CD8-positive, alpha-beta memory T cell (primary cell): ENCODE data around the gene ALKBH5. TPM values are rescaled to one million over a fixed set of nuclear protein-coding genes. Genes with fewer than 3 reads are reported as not detected.

Source experiments
- CTCF ChIA-PET: fragments of 350-600 bp; sonication (Branson Sonifier 250); formaldehyde crosslinking; loops from one replicate; lab custom pipeline; 2021; ENCODE audit warnings: antibody characterized with exemption; lab: Charles Lee
- POLR2A ChIA-PET: fragments of 350-600 bp; sonication (Branson Sonifier 250); formaldehyde crosslinking; loops from one replicate; lab custom pipeline; 2021; ENCODE audit warnings: antibody characterized with exemption; lab: Charles Lee
- DNase-seq, 5 donors: peaks; one replicate each; pipeline versions ENCODE4 v3.0.0 to v3.0.0-alpha.2; 2020 to 2022; ENCODE audit warnings: mixed read lengths in 1 of 5
- H3K27ac ChIP-seq: one replicate; pipeline ENCODE4 v1.7.0; 2013; ENCODE audit warnings: low read depth, mild to moderate bottlenecking, low read length, moderate library complexity
- H3K27me3 ChIP-seq: 2 replicates; pipeline ENCODE4 v1.7.0; 2013; ENCODE audit warnings: low read length, mild to moderate bottlenecking; ENCODE audit not compliant: insufficient read depth, poor library complexity, severe bottlenecking
- H3K36me3 ChIP-seq: 2 replicates; pipeline ENCODE4 v1.7.0; 2013; ENCODE audit warnings: mild to moderate bottlenecking, low read length, moderate library complexity; ENCODE audit not compliant: insufficient read depth
- H3K4me1 ChIP-seq: 2 replicates; pipeline ENCODE4 v1.7.0; 2013; ENCODE audit warnings: mild to moderate bottlenecking, low read length, moderate library complexity; ENCODE audit not compliant: insufficient read depth
- H3K4me3 ChIP-seq: 2 replicates; pipeline ENCODE4 v1.7.0; 2013; ENCODE audit warnings: mild to moderate bottlenecking, low read length
- H3K9me3 ChIP-seq: 2 replicates; pipeline ENCODE4 v1.7.0; 2013; ENCODE audit warnings: mild to moderate bottlenecking, low read length
- H3K27ac Mint-ChIP-seq, 8 donors: one replicate each; pipeline ENCODE4 v1.8.0; 2020 to 2021; ENCODE audit warnings: mixed read lengths in 8 of 8, mild to moderate bottlenecking in 6 of 8, inconsistent platforms in 3 of 8, moderate library complexity in 3 of 8
- H3K27me3 Mint-ChIP-seq, 2 donors: one replicate each; pipeline ENCODE4 v1.8.0; 2020 to 2021; ENCODE audit warnings: mixed read lengths in 2 of 2, mild to moderate bottlenecking in 1 of 2, moderate library complexity in 1 of 2
- H3K36me3 Mint-ChIP-seq, 3 donors: one replicate each; pipeline ENCODE4 v1.8.0; 2020 to 2021; ENCODE audit warnings: mixed read lengths in 3 of 3, inconsistent platforms in 1 of 3, mild to moderate bottlenecking in 1 of 3
- H3K4me1 Mint-ChIP-seq, 3 donors: one replicate each; pipeline ENCODE4 v1.8.0; 2020 to 2021; ENCODE audit warnings: mixed read lengths in 3 of 3, inconsistent platforms in 1 of 3, mild to moderate bottlenecking in 1 of 3
- H3K4me3 Mint-ChIP-seq, 7 donors: one replicate each; pipeline ENCODE4 v1.8.0; 2020 to 2021; ENCODE audit warnings: mixed read lengths in 7 of 7, mild to moderate bottlenecking in 6 of 7, moderate library complexity in 4 of 7, inconsistent platforms in 2 of 7
- H3K9me3 Mint-ChIP-seq, 5 donors: one replicate each; pipeline ENCODE4 v1.8.0; 2020 to 2022; ENCODE audit warnings: mixed read lengths in 5 of 5, mild to moderate bottlenecking in 3 of 5, moderate library complexity in 2 of 5, inconsistent platforms in 1 of 5
- polyA plus RNA-seq: library from polyadenylated mRNA; unstranded; fragments of 300-500 nt; fragmentation: Illumina TruSeq; gene quantifications from one replicate; pipeline ENCODE4 v1.2.3, GENCODE V29; 2021
- total RNA-seq, 2 experiments: library from RNA; stranded (reverse); gene quantifications; one replicate each; pipeline ENCODE4 v1.2.3, GENCODE V29; 2021

The ALKBH5 gene
- total and polyA plus RNA-seq, 3 experiments from 2014 or later: 117 to 152 (median 123) TPM

DNA sequence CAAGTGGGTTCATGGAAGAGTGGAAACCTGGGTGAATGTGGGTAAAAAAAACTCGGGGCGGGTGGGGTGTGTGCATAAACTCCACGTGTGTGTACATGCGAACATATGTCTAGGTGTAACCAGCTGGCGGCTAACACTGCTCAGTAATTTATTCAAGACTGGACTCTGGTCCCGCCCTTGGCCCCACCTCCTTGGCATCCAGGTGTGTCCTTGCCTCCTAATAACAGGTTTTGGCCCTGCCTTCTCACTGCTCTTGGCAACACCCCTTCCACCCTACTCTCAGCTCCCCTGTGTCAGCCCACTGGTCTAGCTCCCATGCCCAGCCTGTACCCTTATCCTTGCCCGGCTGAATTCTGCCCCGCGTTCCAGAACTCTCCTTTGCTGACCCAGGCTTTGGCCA is 66.6 kb downstream of the ALKBH5 start:
- Histone ChIP-seq H3K36me3 (peaks cover 60% of the 10 kb centered on the region), H3K4me3 (no peak overlapping the region), H3K27me3 (no peaks in the 10 kb centered on the region), H3K27ac (no peak overlapping the region), H3K4me1 (no peaks in the 10 kb centered on the region), H3K9me3 (no peaks in the 10 kb centered on the region)
- H3K36me3 Mint-ChIP-seq: peaks cover 7 to 92% (median 13%) of the 10 kb centered on the region in 3 donors
- POLR2A ChIA-PET: no interaction called here
- peak overlapping the region in 2 of 8 donors; percentile 33 to 77 for H3K27ac Mint-ChIP-seq
- no peaks in the 10 kb centered on the region for H3K9me3 Mint-ChIP-seq
- H3K27me3 Mint-ChIP-seq: peaks cover 0 to 2% of the 10 kb centered on the region in 2 donors
- peaks cover 3 to 4% (median 3%) of the 10 kb centered on the region in 3 donors for H3K4me1 Mint-ChIP-seq
- H3K4me3 Mint-ChIP-seq: no peak overlapping the region
- CTCF ChIA-PET: no interaction called here
- DNase-seq: no peak

DNA sequence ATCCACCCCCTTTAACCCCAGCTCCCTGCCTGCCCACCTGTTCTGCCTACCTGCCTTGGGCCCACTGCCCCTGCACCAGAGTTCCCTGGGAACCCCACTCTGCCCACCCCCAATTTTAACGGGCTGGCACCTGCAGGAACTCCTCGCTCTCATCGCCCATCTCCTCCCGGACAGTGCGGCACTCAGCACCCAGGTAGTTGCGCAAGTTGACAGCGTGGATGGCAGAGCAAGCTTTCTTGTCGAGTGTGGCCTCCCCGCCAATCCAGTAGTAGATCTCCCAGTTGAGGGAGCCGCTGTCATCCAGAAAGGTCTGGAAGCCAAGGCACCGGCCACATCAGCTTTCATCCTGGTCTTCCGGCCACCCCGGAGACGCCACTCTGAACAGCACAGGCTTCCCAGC is 67.1 kb downstream of the ALKBH5 start:
- peaks cover 0 to 2% of the 10 kb centered on the region in 2 donors for H3K27me3 Mint-ChIP-seq
- no peaks in the 10 kb centered on the region for H3K27me3 ChIP-seq
- H3K36me3 ChIP-seq: peaks cover 57% of the 10 kb centered on the region
- H3K27ac Mint-ChIP-seq: peak overlapping the region in 2 of 8 donors; percentile 33 to 90
- DNase-seq: no peak
- H3K4me1 Mint-ChIP-seq: peaks cover 4 to 6% (median 5%) of the 10 kb centered on the region in 3 donors
- no peak overlapping the region for H3K4me3 Mint-ChIP-seq
- peaks cover 7 to 92% (median 13%) of the 10 kb centered on the region in 3 donors for H3K36me3 Mint-ChIP-seq
- no peaks in the 10 kb centered on the region for H3K9me3 Mint-ChIP-seq
- no peaks in the 10 kb centered on the region for H3K9me3 ChIP-seq
- H3K4me1 ChIP-seq: peaks cover under 1% of the 10 kb centered on the region
- no peak overlapping the region for H3K4me3 ChIP-seq
- no peak overlapping the region for H3K27ac ChIP-seq
- ChIA-PET CTCF (no interaction called here), POLR2A (interaction anchor here (1.2 kb wide), 1 partner anchor 25 kb away, joined by 3 read pairs; the partner anchor contains the start of gene LLGL1)

DNA sequence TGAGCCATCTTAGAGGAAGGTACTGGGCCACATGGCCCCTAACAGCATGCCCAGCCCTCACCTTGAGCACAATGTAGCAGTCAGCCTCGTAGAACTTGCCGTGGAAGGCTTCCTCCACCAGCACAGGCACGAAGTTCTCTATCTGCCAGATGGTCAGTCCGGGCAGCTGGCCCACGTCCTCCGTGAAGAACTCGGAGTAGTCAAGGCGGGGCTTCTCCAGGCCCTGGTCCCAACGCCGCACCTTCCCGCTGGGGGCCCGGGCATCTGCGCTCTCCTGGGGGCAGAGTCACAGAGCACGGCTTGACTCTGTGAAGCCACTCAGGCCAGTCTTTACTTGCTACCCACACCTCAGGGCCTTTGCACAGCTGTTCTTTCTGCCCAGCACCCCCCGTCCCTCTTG is 67.6 kb downstream of the ALKBH5 start:
- Mint-ChIP-seq H3K4me3 (no peak overlapping the region), H3K9me3 (no peaks in the 10 kb centered on the region), H3K27ac (no peak overlapping the region), H3K36me3 (peaks cover 7 to 92% (median 13%) of the 10 kb centered on the region in 3 donors), H3K27me3 (peaks cover 0 to 2% of the 10 kb centered on the region in 2 donors), H3K4me1 (peaks cover 8 to 10% (median 9%) of the 10 kb centered on the region in 3 donors)
- Histone ChIP-seq H3K36me3 (peaks cover 54% of the 10 kb centered on the region), H3K9me3 (no peaks in the 10 kb centered on the region), H3K27ac (no peak overlapping the region), H3K27me3 (no peaks in the 10 kb centered on the region), H3K4me1 (peaks cover 6% of the 10 kb centered on the region), H3K4me3 (no peak overlapping the region)
- ChIA-PET CTCF (no interaction called here), POLR2A (interaction anchor here (1.2 kb wide), 1 partner anchor 26 kb away, joined by 3 read pairs; the partner anchor contains the start of gene LLGL1)
- DNase-seq: no peak

DNA sequence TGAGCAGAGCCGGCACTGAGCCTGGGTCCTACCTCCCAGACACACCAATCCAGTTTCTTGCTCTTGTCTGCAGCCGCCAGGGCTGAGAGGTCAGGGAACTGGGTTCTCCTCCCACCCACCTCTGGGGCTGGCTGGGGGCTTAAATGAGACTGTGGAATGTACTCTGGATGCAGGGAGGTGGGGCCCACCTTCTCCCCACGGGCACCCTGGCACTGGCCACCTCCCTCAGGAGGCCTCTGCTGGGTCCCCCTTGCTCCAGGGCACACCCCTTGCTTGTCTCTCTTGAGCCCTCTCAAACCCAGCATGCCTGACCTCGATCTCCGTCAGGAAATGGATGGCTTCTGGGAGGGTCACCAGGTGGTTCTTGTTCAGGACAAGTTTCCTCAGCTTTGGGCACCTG is 68.5 kb downstream of the ALKBH5 start:
- H3K4me1 ChIP-seq: peaks cover 15% of the 10 kb centered on the region
- DNase-seq: no peak
- H3K4me3 Mint-ChIP-seq: no peak overlapping the region
- H3K4me1 Mint-ChIP-seq: peaks cover 13 to 20% (median 19%) of the 10 kb centered on the region in 3 donors
- H3K4me3 ChIP-seq: no peak overlapping the region
- no peaks in the 10 kb centered on the region for H3K27me3 ChIP-seq
- peaks cover 50% of the 10 kb centered on the region for H3K36me3 ChIP-seq
- H3K27ac Mint-ChIP-seq: no peak overlapping the region
- no peak overlapping the region for H3K27ac ChIP-seq
- H3K27me3 Mint-ChIP-seq: peaks cover 0 to under 1% of the 10 kb centered on the region in 2 donors
- ChIA-PET CTCF (no interaction called here), POLR2A (interaction anchor here (1.2 kb wide), 1 partner anchor 27 kb away, joined by 3 read pairs; the partner anchor contains the start of gene LLGL1)
- peaks cover 7 to 92% (median 13%) of the 10 kb centered on the region in 3 donors for H3K36me3 Mint-ChIP-seq
- no peaks in the 10 kb centered on the region for H3K9me3 ChIP-seq
- no peaks in the 10 kb centered on the region for H3K9me3 Mint-ChIP-seq

DNA sequence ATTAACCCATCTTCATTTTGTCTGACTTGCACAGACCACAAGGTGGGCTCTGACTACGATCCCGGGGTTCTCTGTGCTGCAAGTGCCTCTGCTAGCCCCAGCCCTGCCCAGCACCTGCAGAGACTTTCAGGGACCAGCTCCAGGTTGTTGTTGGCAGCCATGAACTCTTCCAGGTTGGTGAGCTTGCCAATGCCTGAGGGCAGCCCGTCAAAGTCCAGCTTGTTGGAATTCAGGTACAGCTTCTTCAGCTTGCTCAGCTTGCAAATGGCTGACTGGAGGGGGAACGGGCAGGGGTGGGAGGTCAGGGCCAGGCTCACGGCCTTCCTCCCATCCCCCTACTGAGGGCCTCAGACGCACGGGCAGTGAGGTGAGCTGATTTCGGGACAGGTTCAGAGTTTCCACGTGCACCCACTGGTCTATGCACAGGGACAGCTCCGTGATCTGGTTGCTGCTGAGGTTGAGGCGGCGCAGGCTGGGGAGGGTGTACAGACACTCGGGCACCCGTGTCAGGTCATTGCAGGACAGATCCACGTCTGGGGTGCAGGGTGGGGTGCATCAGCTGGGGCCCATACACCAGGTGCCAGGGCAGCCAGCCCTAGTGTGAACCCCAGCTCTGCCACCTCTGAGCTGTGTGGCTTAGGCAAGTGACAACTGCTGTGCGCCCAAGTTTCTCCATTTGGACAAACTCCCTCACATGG is 69.7 kb downstream of the ALKBH5 start:
- Mint-ChIP-seq H3K27me3 (no peaks in the 10 kb centered on the region), H3K9me3 (no peaks in the 10 kb centered on the region), H3K36me3 (peaks cover 4 to 88% (median 9%) of the 10 kb centered on the region in 3 donors), H3K27ac (peak overlapping the region in 1 of 8 donors; percentile 73), H3K4me3 (peak overlapping the region in 1 of 7 donors; percentile 56), H3K4me1 (peaks cover 15 to 26% (median 22%) of the 10 kb centered on the region in 3 donors)
- peaks cover 22% of the 10 kb centered on the region for H3K4me1 ChIP-seq
- H3K9me3 ChIP-seq: no peaks in the 10 kb centered on the region
- POLR2A ChIA-PET: no interaction called here
- no peak overlapping the region for H3K27ac ChIP-seq
- H3K27me3 ChIP-seq: no peaks in the 10 kb centered on the region
- peaks cover 48% of the 10 kb centered on the region for H3K36me3 ChIP-seq
- DNase-seq: no peak
- CTCF ChIA-PET: interaction anchor here (1.2 kb wide), 1 partner anchor 11 kb away, joined by 3 read pairs; no protein-coding TSS in a partner anchor
- no peak overlapping the region for H3K4me3 ChIP-seq

DNA sequence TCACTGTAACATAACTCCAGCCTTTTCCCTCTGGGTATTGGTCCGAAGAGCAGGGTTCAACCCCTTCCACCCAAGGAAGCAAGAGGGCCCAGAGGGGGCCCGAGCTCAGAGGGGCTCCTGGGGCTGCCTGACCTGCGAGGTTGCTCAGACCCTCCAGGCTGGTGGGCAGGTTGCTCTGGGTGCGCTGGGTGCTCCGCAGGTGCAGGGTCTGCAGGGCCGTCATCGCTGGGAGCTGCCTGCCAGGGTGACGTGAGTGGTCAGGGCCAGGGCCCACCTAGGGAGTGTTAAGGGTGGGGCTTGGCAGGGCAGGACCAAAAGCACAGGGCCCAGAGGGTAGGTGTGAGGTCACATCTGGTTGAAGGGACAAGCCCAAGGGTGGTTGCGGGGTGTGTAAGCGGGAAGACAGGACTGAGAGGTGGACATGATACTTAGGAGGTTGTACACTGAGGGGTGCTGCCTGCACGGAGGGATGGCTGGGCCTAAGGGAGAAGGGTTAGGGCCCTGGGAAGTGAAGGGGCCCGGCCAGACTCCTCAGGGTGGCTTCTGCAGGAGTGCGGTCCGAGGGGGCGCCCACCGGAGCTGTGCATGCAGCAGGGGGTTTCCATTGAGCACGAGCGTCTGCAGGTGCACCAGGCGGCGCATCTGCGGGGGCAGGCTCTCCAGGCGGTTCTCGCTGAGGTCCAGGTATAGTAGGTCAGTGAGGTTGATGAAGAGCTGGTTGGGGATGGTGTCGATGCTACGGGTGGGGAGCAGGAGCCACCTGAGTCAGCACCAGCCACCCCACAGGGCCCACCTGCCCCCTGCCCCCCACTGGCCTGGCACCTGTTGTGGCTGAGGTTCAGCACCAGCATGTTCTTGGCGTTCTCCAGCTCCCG is 70.6 kb downstream of the ALKBH5 start:
- POLR2A ChIA-PET: no interaction called here
- no peak overlapping the region for H3K27ac ChIP-seq
- H3K4me1 ChIP-seq: peaks cover 27% of the 10 kb centered on the region
- Mint-ChIP-seq H3K9me3 (no peaks in the 10 kb centered on the region), H3K27me3 (no peaks in the 10 kb centered on the region), H3K36me3 (peaks cover 4 to 79% (median 6%) of the 10 kb centered on the region in 3 donors), H3K27ac (peak overlapping the region in 2 of 8 donors; percentile 26 to 47), H3K4me1 (peaks cover 17 to 31% (median 22%) of the 10 kb centered on the region in 3 donors), H3K4me3 (peak overlapping the region in 2 of 7 donors; percentile 48 to 56)
- H3K36me3 ChIP-seq: peaks cover 44% of the 10 kb centered on the region
- DNase-seq: no peak
- no peaks in the 10 kb centered on the region for H3K9me3 ChIP-seq
- no peaks in the 10 kb centered on the region for H3K27me3 ChIP-seq
- no peak overlapping the region for H3K4me3 ChIP-seq
- CTCF ChIA-PET: interaction anchor here (1.1 to 1.2 kb wide), 2 partner anchors 10 to 14 kb away, joined by 3 to 4 read pairs; no protein-coding TSS in a partner anchor

DNA sequence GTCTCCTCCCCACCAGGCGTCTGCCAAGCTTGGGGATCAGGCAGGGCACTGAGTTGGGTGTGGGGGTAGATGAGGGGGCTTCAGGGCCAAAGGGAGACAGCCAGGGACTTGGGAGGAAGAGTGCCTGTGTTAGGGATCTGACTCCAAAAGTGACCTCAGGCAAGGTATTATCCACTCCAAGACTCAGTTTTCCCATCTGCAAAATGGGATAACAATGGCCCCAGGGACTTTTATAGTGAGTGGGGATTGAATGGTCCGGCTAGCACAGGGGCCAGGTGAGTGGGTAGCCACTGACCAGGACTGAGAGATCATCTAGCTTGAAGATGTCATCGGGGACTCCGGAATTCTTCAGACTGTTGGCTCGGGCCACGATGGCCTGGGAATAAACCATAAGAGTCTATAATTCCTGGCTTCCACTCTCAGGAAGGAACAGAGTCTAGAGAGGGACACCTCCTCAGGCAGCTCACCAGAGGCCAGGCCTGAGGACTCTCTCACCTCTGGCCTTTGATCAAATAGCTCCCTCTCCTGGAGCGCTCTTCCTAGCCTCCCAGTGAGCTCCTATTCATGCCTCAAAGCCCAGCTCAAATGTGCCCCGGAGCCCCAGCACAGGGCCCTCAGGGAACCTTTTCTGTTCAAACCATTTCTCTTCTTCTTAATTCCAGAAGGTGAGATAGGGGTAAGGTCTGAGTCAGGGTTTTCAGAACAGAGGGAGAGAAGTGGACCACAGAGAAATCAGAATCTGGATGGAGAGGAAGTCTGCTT is 71.4 kb downstream of the ALKBH5 start:
- Histone ChIP-seq H3K4me1 (peaks cover 33% of the 10 kb centered on the region), H3K27ac (no peak overlapping the region), H3K36me3 (peaks cover 44% of the 10 kb centered on the region), H3K27me3 (no peaks in the 10 kb centered on the region), H3K9me3 (no peaks in the 10 kb centered on the region), H3K4me3 (no peak overlapping the region)
- CTCF ChIA-PET: interaction anchor here (1.1 kb wide), 1 partner anchor 13 kb away, joined by 4 read pairs; no protein-coding TSS in a partner anchor
- no peak for DNase-seq
- H3K27ac Mint-ChIP-seq: peak overlapping the region in 1 of 8 donors; percentile 47
- peaks cover 4 to 73% (median 5%) of the 10 kb centered on the region in 3 donors for H3K36me3 Mint-ChIP-seq
- no peaks in the 10 kb centered on the region for H3K27me3 Mint-ChIP-seq
- H3K4me1 Mint-ChIP-seq: peaks cover 22 to 36% (median 28%) of the 10 kb centered on the region in 3 donors
- POLR2A ChIA-PET: no interaction called here
- H3K4me3 Mint-ChIP-seq: peak overlapping the region in 4 of 7 donors; percentile 11 to 75 (median 51)
- H3K9me3 Mint-ChIP-seq: no peaks in the 10 kb centered on the region
